ENCODE measurements around the gene MAFG.

The MAFG gene

GRCh38 chr17:81907219-81908145, 20.1 kb downstream of the MAFG start:
- no peak for TF ChIP-seq CTCF (IDR thresholded peaks at IDR 0.05)

- TF ChIP-seq CTCF (IDR thresholded peaks at IDR 0.05) = no peak
Measured at GRCh38 chr17:81906476-81907218, 20.9 kb downstream of the MAFG start.

GRCh38 chr17:81905993-81906392, 21.5 kb downstream of the MAFG start:
- no peak for TF ChIP-seq CTCF (IDR thresholded peaks at IDR 0.05)

- no peak for TF ChIP-seq CTCF (IDR thresholded peaks at IDR 0.05)
Measured at GRCh38 chr17:81905424-81905875, 22.1 kb downstream of the MAFG start.

GRCh38 chr17:81904600-81905423, 22.7 kb downstream of the MAFG start:
- no peak for TF ChIP-seq CTCF (IDR thresholded peaks at IDR 0.05)

GRCh38 chr17:81903896-81904599, 23.5 kb downstream of the MAFG start:
- TF ChIP-seq CTCF (IDR thresholded peaks at IDR 0.05) = no peak

Measured in LNCAP (cell line).